Stomach (tissue), 4 donors: ENCODE measurements around the gene ZNF688.

Source experiments
- EP300 ChIP-seq: sonication (generic); formaldehyde crosslinking; IDR thresholded peaks from one replicate; pipeline ENCODE4 v1.6.1; 2017; ENCODE audit warnings: antibody characterized with exemption
- POLR2A ChIP-seq, 4 donors: fragments of 450-650 bp; IDR thresholded peaks; one replicate each; pipeline ENCODE4 v1.6.1; 2016; ENCODE audit warnings: antibody characterized with exemption in 4 of 4, control low read depth in 2 of 4, mild to moderate bottlenecking in 1 of 4, moderate library complexity in 1 of 4
- POLR2AphosphoS5 ChIP-seq, 3 donors: sonication (generic); formaldehyde crosslinking; IDR thresholded peaks; one replicate each; pipeline ENCODE4 v1.6.1; 2016; ENCODE audit warnings: antibody characterized with exemption in 3 of 3
- TF ChIP-seq, protein P1 (sequence below), 7 experiments: fragments of 450-650 bp in 4 of 7; fragments of 200-600 bp in 3 of 7; sonication (generic) in 3 of 7; IDR thresholded peaks; one replicate each; pipeline ENCODE4 v1.5.1; 2016 to 2019; ENCODE audit warnings: antibody characterized with exemption in 7 of 7, control low read depth in 2 of 7, mild to moderate bottlenecking in 1 of 7

DNA sequence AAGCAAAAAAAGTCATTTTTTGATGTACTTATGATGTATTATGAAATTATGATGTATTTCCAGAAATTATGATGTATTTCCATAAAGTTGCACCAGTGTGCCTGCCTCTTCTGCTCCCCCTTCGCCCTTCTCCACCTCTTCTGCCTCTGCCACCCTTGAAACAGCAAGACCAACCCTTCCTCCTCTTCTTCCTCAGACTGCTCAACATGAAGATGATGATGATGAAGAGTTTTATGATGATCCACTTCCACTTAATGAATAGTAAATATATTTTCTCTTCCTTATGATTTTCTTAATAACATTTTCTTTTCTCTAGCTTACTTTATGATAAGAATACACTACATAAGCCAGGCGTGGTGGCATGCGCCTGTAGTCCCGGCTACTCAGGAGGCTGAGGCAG is 21.4 kb upstream of the ZNF688 start:
- TF ChIP-seq, protein P1, sequence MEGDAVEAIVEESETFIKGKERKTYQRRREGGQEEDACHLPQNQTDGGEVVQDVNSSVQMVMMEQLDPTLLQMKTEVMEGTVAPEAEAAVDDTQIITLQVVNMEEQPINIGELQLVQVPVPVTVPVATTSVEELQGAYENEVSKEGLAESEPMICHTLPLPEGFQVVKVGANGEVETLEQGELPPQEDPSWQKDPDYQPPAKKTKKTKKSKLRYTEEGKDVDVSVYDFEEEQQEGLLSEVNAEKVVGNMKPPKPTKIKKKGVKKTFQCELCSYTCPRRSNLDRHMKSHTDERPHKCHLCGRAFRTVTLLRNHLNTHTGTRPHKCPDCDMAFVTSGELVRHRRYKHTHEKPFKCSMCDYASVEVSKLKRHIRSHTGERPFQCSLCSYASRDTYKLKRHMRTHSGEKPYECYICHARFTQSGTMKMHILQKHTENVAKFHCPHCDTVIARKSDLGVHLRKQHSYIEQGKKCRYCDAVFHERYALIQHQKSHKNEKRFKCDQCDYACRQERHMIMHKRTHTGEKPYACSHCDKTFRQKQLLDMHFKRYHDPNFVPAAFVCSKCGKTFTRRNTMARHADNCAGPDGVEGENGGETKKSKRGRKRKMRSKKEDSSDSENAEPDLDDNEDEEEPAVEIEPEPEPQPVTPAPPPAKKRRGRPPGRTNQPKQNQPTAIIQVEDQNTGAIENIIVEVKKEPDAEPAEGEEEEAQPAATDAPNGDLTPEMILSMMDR (IDR thresholded peaks at IDR 0.05) = no peak
- TF ChIP-seq POLR2AphosphoS5 (IDR thresholded peaks at IDR 0.05) (no peak), POLR2A (IDR thresholded peaks at IDR 0.05) (no peak), EP300 (no peak)
